Breast epithelium (tissue), 4 donors: ENCODE results near the gene CHRNB4. TPM values are rescaled to one million over a fixed set of nuclear protein-coding genes. Genes with fewer than 3 reads are reported as not detected.

Experiments used
- DNase-seq, 2 donors: peaks; one replicate each; pipeline ENCODE4 v3.0.0-alpha.2; 2019; ENCODE audit warnings: low spot score in 2 of 2
- H3K27ac ChIP-seq, 2 donors: fragments of 200-600 bp; sonication (generic) in 1 of 2; one replicate each; pipeline ENCODE4 v1.5.1; 2016 to 2019; ENCODE audit warnings: mild to moderate bottlenecking in 1 of 2
- H3K27me3 ChIP-seq, 2 donors: fragments of 200-600 bp; sonication (generic) in 1 of 2; one replicate each; pipeline versions ENCODE4 v1.5.1 to v1.6.0; 2017 to 2019; ENCODE audit warnings: control low read depth in 1 of 2, mild to moderate bottlenecking in 1 of 2
- H3K36me3 ChIP-seq: fragments of 200-600 bp; one replicate; pipeline ENCODE4 v1.5.1; 2019
- H3K4me1 ChIP-seq, 2 donors: fragments of 200-600 bp; sonication (generic); one replicate each; pipeline ENCODE4 v1.5.1; 2016 to 2019; ENCODE audit warnings: control low read depth in 1 of 2
- H3K4me3 ChIP-seq, 3 donors: fragments of 200-600 bp; sonication (generic); 1 replicate in 2 of 3; 2 replicates in 1 of 3; pipeline ENCODE4 v1.5.1; 2016 to 2019; ENCODE audit warnings: mild to moderate bottlenecking in 3 of 3, moderate library complexity in 2 of 3
- H3K9me3 ChIP-seq, 2 donors: fragments of 200-600 bp; sonication (generic) in 1 of 2; one replicate each; pipeline ENCODE4 v1.5.1; 2016 to 2019; ENCODE audit warnings: control low read depth in 1 of 2
- POLR2A ChIP-seq: fragments of 450-650 bp; IDR thresholded peaks from one replicate; pipeline ENCODE4 v1.6.1; 2016; ENCODE audit warnings: antibody characterized with exemption, mild to moderate bottlenecking, moderate library complexity
- POLR2AphosphoS5 ChIP-seq, 3 donors: sonication (generic); formaldehyde crosslinking; IDR thresholded peaks; one replicate each; pipeline ENCODE4 v1.6.1; 2017; ENCODE audit warnings: antibody characterized with exemption in 3 of 3
- intact Hi-C: fragments of 100-400 bp; cut with DNase I; formaldehyde crosslinking; loops from one replicate; pipeline ENCODE4 v1.15.1; 2023; ENCODE audit warnings: low total_unique reads
- total RNA-seq, 3 donors: library from RNA; depleted of rRNA; stranded (reverse); fragments of >200 nt; gene quantifications; one replicate each; pipeline ENCODE4 v1.1.0, GENCODE V29; 2016
- TF ChIP-seq, protein P1 (sequence below), 3 donors: fragments of 450-650 bp; IDR thresholded peaks; one replicate each; pipeline ENCODE4 v1.5.1; 2016 to 2017; ENCODE audit warnings: antibody characterized with exemption in 3 of 3, mild to moderate bottlenecking in 3 of 3, moderate library complexity in 3 of 3

Gene CHRNB4
- total RNA-seq, 3 donors from 2014 or later: not detected

GRCh38 chr15:78627348-78627747 lies 13.7 kb downstream of the CHRNB4 start:
- no peaks in the 10 kb centered on the region for H3K9me3 ChIP-seq
- intact Hi-C loops: loop anchor here (10.0 kb wide), 1 partner anchor 77 kb away; no protein-coding TSS in a partner anchor
- H3K27me3 ChIP-seq: peaks cover 0 to 1% of the 10 kb centered on the region in 2 donors
- no peak for DNase-seq
- no peaks in the 10 kb centered on the region for H3K4me1 ChIP-seq
- H3K27ac ChIP-seq: no peak overlapping the region
- no peak overlapping the region for H3K4me3 ChIP-seq
- TF ChIP-seq POLR2A (no peak), POLR2AphosphoS5 (IDR thresholded peaks at IDR 0.05) (no peak)
- TF ChIP-seq, protein P1, sequence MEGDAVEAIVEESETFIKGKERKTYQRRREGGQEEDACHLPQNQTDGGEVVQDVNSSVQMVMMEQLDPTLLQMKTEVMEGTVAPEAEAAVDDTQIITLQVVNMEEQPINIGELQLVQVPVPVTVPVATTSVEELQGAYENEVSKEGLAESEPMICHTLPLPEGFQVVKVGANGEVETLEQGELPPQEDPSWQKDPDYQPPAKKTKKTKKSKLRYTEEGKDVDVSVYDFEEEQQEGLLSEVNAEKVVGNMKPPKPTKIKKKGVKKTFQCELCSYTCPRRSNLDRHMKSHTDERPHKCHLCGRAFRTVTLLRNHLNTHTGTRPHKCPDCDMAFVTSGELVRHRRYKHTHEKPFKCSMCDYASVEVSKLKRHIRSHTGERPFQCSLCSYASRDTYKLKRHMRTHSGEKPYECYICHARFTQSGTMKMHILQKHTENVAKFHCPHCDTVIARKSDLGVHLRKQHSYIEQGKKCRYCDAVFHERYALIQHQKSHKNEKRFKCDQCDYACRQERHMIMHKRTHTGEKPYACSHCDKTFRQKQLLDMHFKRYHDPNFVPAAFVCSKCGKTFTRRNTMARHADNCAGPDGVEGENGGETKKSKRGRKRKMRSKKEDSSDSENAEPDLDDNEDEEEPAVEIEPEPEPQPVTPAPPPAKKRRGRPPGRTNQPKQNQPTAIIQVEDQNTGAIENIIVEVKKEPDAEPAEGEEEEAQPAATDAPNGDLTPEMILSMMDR (IDR thresholded peaks at IDR 0.05): no peak
- no peaks in the 10 kb centered on the region for H3K36me3 ChIP-seq

DNA sequence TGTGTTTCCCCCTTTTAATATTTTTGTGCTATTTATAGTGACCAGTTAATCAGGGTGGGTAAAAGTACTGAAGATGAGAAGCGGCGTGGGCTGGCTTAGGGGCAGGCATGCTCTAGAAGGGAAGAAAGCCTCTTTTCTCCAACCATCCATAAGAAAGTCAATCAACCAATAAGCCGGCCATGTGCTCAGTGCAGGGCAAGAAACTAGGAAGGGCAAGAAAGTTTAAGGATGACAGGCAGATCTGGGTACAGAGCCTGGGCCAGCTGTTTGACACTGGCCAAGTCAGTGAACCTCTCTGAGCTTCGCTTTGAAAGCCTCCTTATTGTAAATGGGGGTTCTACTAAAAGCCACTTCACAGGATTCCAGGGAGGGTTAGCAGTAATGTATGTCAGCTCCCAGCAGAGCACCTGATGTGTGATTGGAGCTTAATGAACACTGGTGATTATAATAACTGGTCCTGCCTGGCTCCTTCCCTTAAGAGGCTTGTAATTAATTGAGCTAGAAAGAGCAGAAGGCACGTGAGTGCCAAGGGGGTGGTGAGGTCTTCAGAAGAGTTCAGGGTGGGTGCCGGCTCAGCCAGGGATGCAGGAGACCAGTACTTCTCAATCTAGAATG lies 14.5 kb downstream of the CHRNB4 start:
- intact Hi-C loops: loop anchor here (10.0 kb wide), 1 partner anchor 78 kb away; no protein-coding TSS in a partner anchor
- H3K4me1 ChIP-seq: no peaks in the 10 kb centered on the region
- H3K36me3 ChIP-seq: no peaks in the 10 kb centered on the region
- H3K27me3 ChIP-seq: peaks cover 0 to 10% of the 10 kb centered on the region in 2 donors
- TF ChIP-seq POLR2AphosphoS5 (IDR thresholded peaks at IDR 0.05): no peak
- TF ChIP-seq POLR2A: no peak
- TF ChIP-seq, protein P1 (IDR thresholded peaks at IDR 0.05): no peak
- peak in 1 of 2 donors; percentile 9 for DNase-seq
- no peak overlapping the region for H3K27ac ChIP-seq
- no peaks in the 10 kb centered on the region for H3K9me3 ChIP-seq
- H3K4me3 ChIP-seq: no peak overlapping the region

DNA sequence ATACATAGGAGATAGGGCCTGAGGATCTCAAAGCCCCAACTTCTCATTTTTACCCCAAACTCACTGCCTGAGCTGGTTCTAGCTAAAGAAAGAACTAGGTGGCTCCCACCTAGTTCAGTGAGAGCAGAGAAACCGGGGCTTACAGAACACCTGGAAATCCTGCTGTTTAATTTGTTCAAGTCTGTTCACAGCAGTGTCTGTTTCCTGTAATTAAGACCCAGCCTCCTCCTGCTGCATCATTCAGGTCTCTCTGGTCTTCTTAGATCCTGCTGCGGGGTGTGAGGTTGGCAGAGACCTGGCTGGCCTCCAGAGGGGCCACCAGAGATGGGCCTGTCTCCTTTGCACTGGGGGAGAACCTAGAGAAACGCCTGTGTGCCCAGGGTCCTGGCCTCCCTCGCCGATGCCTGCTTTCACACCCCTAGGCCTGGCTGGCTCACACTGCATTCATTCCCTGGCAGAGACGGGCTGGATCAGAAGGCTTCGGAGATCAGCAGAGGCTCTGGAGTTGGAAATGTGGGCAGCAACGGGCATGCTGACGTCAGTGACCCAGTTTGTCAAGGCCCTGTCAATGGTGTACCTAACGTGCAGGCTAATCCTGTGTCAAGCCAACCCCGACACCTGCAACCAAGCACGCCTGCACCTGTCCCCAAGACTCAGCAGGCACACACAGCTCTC lies 15.3 kb downstream of the CHRNB4 start:
- H3K4me3 ChIP-seq: no peak overlapping the region
- H3K9me3 ChIP-seq: no peaks in the 10 kb centered on the region
- no peak overlapping the region for H3K27ac ChIP-seq
- DNase-seq: peak in 1 of 2 donors; percentile 14
- intact Hi-C loops: loop anchor here (10.0 kb wide), 1 partner anchor 79 kb away; no protein-coding TSS in a partner anchor
- TF ChIP-seq, protein P1 (IDR thresholded peaks at IDR 0.05): no peak
- TF ChIP-seq POLR2A (no peak), POLR2AphosphoS5 (IDR thresholded peaks at IDR 0.05) (no peak)
- H3K4me1 ChIP-seq: no peaks in the 10 kb centered on the region
- H3K36me3 ChIP-seq: no peaks in the 10 kb centered on the region
- peaks cover 2 to 16% of the 10 kb centered on the region in 2 donors for H3K27me3 ChIP-seq

DNA sequence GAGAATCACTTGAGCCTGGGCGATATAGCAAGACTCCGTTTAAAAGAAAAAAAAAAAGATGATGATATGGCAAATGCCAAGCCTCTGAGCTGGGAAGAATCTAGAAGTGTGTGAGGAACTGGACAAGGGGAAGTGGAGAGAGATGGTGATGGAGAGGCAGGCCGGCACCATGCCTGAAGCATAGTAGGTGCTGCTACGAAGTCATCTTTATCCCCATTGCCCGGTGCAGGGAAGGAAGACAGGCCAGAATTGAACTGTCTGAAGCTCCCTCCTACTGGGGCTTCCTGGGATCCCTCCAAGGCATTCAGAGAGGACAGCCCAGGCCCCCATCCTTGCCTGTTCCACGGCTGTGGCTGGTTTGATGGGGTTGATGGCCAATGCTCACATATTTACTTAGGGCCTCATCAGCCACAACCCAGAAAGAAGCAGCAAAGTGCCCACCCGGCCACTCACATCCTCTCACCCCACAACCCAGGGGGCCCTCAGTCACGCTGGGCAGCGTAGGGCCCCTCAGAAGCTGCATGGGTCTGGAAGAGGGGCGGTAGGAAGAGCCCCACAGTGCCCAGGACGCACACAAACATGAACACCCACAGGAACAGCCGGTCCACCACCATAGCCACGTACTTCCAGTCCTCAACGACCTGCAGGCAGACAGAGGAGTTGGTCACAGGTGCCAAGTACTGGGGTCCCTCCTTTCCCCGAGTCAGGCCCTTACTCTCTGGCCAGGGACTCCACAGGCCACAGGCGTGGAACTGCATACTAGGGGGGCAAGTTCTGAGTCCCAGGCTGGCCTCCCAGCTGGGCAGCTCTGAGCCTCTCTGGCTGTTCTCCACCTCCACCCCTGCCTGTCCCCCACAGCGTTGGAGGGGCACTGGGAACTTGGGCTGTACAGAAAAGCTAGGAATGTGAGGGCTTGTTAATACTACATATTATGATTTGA lies 16.1 kb downstream of the CHRNB4 start:
- H3K27ac ChIP-seq: no peak overlapping the region
- TF ChIP-seq, protein P1 (IDR thresholded peaks at IDR 0.05): no peak
- TF ChIP-seq POLR2AphosphoS5 (IDR thresholded peaks at IDR 0.05) (no peak), POLR2A (no peak)
- H3K9me3 ChIP-seq: no peaks in the 10 kb centered on the region
- peak in 1 of 2 donors; percentile 30 for DNase-seq
- H3K4me3 ChIP-seq: no peak overlapping the region
- H3K27me3 ChIP-seq: peaks cover 4 to 25% of the 10 kb centered on the region in 2 donors
- intact Hi-C loops: loop anchor here (10.0 kb wide), 1 partner anchor 80 kb away; no protein-coding TSS in a partner anchor
- H3K36me3 ChIP-seq: no peaks in the 10 kb centered on the region
- H3K4me1 ChIP-seq: peaks cover 0 to 3% of the 10 kb centered on the region in 2 donors
